Fibroblast of skin of left quadriceps (primary cell): Measurements from ENCODE around the gene ADAMTS7.
"Not testable (repeated sequence)": the region's sequence is repeated elsewhere in the genome, so short reads cannot be mapped to it uniquely, and the experiment has no call there.

ENCODE experiments used
- DNase-seq, 2 experiments: peaks; one replicate each; pipeline ENCODE4 v3.0.0-alpha.2; 2013; ENCODE audit warnings: low read depth in 2 of 2

ADAMTS7 gene

GRCh38 chr15:78831229-78832207 is 20.3 kb upstream of the ADAMTS7 start:
- DNase-seq: no peak

- no peak for DNase-seq
Measured at GRCh38 chr15:78830514-78831228, 19.4 kb upstream of the ADAMTS7 start.

DNA sequence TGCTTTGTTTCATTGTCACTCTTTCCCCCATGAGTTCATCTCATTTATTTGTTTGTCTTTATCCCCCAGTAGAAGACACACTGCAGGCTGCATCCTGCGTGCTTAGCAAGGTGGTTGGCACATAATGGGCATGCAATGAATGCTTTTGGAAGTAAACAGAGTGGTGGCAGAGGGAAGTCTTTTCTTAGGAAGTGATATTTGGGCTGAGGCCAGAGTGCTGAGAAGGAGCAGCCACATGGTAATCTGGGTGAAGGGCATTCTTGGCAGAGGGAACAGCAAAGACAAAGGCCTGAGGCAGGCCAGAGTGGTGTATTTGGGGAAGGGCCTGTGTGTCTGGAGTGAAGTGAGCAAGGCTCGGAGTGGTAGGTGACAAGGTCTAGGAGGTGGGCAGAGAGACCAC is 17.7 kb upstream of the ADAMTS7 start:
- no peak for DNase-seq

DNA sequence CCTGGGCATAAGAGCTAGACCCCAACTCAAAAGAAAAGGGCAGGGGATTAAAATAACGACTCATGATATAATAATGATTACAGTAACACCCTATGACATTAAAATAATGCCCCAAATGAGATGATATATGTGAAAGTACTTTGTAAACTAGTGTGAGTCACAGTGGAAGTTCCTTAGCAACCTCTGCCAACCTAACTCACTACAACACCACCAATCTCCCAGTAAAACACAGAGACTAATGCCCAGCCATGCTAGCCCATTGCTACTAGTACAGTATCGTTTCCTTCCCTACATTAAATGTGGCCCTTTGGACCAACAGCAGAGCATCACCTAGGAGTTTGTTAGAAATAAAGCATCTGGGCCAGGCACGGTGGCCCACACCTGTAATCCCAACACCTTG is 11.2 kb upstream of the ADAMTS7 start:
- DNase-seq: no peak

GRCh38 chr15:78811825-78812183 is 540 bp upstream of the ADAMTS7 start:
- DNase-seq: no peak

GRCh38 chr15:78810362-78811123 is 721 bp downstream of the ADAMTS7 start:
- DNase-seq: no peak

GRCh38 chr15:78810003-78810361 is 1.3 kb downstream of the ADAMTS7 start:
- no peak for DNase-seq

DNA sequence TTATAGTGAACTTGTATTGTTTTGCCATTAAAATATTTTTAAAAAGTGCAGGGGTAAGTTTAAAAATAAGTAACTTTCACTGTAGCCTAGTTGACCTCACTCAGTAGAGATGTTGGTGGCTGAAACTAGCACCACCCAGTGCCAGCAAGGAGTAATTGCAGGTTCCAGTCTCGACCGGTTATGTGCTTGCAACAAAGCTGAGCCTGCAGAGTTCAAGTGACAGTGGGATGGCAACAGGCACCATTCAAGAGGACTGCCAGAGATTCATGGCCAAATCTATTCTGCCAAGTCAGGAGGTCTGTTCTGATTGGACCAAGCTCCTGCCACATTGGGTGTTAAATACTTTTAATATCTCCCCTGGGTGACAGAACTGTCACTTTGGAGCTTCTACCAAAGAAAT is 2.7 kb downstream of the ADAMTS7 start:
- no peak for DNase-seq

DNA sequence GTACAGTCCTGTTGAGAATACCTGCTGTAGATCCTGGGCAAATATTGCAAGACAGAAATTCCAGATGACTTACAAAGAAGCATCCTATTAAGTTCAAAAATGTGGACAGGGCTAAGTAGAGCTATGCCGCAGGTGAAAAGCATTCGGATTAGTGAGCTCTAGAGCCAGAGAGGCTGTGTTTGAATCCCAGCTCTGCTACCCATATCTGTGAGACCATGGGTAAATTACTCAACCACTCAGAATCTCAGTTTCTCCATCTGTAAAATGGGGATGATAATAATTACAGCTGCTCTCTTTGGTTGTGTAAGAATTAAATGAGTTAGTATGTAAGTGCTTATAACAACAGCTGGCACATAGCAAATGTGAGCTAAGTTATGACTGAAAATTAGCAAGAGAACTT is 3.9 kb downstream of the ADAMTS7 start:
- no peak for DNase-seq

DNA sequence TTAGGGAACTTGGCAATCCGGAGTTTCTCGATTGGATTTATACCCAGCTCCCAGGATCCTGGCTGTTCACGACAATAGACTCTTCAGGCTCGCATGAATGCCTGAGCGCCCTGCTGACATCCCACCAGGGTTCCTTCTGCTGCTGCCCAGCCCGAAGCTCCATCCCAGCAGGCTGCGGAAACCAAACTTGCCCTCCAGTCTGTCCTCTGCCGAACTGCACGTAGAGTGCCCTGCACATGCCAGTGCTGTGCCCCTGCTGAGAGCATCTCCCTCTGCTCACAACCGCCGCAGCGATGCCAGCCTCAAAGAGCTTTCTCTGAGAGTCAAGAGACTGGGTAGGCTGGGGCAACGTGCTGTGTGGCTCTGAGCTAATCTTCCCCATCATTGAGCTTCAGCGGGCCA is 6.9 kb downstream of the ADAMTS7 start:
- DNase-seq: no peak

DNA sequence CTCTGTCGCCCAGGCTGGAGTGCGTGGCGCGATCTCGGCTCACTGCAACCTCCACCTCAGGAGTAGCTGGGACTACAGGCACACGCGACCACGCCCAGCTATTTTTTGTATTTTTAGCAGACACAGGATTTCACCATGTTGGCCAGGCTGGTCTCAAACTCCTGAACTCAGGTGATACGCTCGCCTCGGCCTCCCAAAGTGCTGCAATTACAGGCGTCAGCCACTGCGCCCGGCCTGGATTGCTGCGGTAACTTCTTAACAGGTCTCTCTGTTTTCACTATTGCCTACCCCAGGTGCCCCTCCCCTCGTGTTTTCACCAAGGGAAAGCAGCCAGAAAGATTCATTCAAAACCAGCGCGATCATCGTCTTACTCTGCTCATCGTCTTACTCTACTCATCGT is 10.5 kb downstream of the ADAMTS7 start:
- DNase-seq: no peak

- no peak for DNase-seq
Measured at GRCh38 chr15:78800189-78800588, 11.1 kb downstream of the ADAMTS7 start.

DNA sequence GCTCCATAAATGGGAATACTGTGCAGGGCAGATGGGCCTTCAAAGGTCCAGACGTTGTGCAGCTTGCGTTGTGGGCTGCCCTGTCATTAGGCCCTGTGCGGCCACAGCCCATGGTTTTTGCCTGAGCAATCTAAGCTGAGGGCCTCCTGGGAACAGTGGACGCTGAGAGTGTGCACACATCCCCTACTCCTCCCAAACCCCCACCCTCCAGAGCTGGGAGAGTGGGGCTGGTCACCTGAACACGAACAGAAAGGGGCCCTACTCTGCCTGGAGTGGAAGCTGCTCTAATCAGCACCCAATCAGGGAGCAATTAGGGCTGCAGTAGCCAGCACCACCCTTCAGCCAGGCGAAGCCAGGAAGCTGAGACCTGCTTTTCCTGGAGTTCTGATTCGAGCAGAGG is 12.2 kb downstream of the ADAMTS7 start:
- DNase-seq: not testable (repeated sequence)

DNA sequence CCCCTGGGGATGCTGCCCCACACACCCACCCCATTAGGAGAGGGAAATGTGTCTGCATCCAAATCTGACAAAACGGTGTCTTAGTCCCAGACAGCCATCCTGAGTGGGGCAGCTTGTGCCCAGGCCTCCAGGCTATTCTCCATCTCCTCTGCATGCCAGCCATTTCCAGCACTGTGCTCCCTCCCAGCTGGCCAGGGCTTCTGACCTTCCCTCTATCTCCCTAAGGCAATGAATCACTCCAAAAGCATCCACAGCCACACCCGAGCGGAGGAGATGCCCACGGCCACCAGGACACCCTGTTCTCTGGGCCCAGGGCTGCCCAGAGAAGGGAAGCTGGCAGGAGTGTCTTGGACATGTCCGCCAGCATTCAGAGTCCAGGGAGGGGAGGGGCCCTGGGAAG is 12.9 kb downstream of the ADAMTS7 start:
- DNase-seq: not testable (repeated sequence)

- no peak for DNase-seq
Measured at GRCh38 chr15:78797951-78798350, 13.3 kb downstream of the ADAMTS7 start.

DNA sequence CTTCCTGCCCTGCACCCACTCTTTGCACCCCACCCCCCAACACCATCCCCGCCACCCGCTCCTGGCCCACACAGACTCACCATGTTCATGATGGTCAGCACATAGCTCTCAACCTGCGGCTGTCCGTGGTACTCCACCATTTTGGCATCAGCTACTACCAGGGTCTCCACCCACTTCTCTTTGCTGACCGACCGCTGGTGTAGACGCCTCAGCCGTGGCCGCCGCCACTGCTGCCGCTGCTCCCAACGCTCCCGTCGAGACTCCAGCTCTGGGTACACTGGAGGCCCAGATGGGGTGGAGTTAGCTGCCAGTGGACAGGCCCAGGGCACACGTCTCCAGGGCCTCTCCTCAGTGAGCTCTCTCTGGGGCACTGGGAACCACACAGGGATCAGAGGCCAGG is 14.8 kb downstream of the ADAMTS7 start:
- DNase-seq: no peak

DNA sequence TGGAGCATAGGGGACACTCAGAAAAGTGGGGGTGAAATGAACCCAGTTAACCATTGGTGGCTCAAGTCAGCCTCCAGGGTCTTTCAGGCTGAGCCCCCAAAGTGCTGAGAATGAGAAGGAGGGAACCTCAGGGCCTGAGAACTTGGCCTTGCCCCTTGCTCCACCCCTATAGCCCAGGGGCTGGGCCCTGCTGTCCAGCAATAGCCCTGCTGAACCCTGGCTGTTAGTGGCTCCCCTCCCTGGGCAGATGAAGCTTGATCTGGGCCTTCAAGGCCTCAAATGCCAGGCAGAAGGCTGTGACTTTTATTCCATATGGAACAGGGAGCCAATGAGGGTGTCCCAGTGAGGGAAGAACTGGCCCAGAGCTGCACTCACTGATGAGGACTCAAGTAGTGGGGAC is 16.2 kb downstream of the ADAMTS7 start:
- DNase-seq: no peak

DNA sequence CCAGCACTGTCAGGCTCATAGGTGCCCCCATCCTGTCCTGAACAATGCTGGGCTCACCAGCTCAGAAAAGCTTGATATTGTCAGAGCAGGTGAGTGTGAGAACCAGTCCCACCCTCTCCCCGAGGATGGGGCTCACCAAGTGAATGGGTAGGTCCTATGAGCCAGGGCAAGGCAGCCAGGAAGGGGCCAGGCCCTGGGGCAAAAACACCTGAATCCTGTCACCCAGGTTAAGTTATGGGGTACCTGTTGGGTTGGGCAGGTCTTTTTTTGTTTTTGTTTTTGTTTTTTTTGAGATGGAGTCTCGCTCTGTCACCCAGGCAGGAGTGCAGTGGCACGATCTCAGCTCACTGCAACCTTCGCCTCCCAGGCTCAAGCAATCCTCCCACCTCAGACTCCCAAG is 16.8 kb downstream of the ADAMTS7 start:
- DNase-seq: not testable (repeated sequence)

GRCh38 chr15:78791357-78791756 is 19.9 kb downstream of the ADAMTS7 start:
- DNase-seq: no peak

GRCh38 chr15:78790027-78790426 is 21.2 kb downstream of the ADAMTS7 start:
- DNase-seq: no peak

DNA sequence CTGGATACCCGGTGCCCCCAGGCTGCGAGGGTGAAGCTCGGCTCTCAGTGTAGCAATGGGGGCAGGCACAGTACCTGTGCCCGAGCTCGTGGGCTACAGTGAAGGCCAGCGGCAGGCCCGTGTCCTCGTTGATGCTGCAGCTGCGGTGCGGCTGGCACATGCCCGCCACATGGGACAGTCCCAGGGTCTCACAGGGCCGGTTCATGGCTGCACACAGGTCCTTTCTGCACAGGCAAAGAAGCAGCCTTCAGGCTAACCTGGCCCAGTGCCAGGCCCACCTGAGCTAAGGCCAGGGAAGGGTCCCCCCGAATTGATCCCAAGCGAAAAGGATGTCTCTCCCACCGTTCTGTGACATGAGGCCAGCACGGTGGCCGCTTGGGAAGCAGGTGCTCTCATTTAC is 21.6 kb downstream of the ADAMTS7 start:
- DNase-seq: no peak

DNA sequence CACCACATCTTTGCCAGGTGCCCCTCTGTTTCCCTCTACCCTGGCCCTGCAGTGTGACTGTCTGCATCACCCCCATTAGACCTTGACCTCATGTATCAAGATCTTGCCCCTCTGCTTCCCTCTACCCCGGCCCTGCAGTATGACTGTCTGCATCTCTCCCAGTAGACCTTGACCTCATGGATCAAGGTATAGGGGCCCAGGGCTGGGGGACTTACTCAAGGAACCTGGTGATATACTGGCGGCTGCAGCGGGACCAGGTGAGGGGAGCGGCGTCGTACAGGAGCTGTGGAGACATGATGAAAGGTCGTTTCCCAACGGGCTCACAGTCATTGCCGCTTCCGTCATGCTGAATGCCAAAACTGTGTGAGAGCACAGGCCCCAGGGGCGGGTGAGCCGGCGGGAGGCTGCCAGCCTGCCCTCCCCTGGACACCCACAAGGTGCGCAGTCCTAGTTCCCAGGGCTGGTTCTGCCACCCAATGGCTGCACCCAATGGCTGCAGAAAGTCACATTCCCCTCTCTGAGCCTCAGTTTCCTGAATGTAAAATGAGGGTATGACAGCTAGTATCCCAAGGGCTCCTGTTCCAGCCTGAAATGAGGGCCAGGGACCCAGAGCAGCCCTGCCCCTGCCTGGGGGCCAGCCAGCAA is 23.1 kb downstream of the ADAMTS7 start:
- DNase-seq: no peak
